GM21576 (cell line): ENCODE data around the gene ARG1.

Experiments
- ATAC-seq: cut with Tn5 transposase; IDR thresholded peaks from one replicate; pipeline ENCODE4 v1.9.1; 2021; ENCODE audit warnings: mild to moderate bottlenecking, moderate library complexity; ENCODE audit not compliant: unreplicated experiment

ARG1 gene

GRCh38 chr6:131581523-131581922 lies 8.5 kb downstream of the ARG1 start:
- no peak for ATAC-seq

DNA sequence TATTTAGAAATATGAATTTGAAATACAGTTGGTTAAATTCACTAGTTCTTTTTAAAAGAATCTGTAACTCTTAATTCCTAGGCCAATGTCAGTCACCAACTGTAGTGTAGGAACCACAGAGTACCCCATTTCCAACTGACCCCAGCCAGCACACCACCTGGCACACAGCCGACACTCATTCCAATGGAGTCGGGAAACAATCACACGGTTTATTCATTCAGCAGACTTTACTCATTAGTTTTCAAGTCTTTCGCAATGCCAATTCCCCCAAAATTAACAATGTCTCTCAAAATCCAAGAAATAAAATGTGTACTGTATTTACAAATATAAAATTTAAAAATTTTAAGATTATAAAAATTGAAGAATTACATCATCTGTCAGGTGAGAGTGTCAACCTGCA lies 13.5 kb downstream of the ARG1 start:
- no peak for ATAC-seq

- ATAC-seq = no peak
These were observed 14.9 kb downstream of the ARG1 start for GRCh38 chr6:131587909-131588308.

DNA sequence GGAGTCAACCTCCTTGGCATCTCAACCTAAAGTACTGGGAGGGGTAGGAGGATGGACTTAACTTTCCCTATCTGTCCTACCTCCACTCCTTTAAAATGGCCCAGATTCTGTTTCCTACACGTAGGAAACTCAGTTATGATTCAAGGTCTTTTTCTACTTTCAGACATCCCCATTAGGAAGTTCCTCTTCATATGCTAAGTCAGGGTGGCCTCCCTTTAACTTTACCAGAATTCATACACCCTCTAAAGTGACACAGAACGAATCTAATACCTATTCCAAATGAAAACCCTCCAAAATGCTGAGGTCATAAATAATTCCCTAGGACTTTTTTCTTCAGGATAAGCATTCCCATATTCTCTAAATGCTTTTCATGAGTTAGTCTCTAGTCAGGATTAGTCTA lies 15.6 kb downstream of the ARG1 start:
- ATAC-seq = no peak

- no peak for ATAC-seq
These were observed 19.9 kb downstream of the ARG1 start for GRCh38 chr6:131592935-131593334.

DNA sequence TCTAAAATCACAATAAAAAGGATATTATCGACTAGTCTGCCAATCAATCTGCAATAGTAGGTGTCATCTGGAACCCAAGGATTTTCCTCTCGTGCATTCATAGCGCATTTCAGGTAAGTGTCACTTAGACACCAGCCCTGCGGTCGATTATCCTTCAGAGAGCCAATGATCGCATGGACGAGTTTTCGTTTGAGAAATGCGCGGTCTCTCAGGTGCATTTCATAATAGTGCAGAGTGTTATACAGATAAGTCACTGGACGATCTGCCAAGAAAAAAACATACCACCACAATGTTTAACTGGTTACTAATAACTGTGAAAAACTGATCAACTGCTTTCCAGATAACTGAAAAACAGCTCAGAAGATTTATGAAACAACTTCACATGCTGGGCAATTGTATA lies 21.0 kb downstream of the ARG1 start:
- no peak for ATAC-seq

DNA sequence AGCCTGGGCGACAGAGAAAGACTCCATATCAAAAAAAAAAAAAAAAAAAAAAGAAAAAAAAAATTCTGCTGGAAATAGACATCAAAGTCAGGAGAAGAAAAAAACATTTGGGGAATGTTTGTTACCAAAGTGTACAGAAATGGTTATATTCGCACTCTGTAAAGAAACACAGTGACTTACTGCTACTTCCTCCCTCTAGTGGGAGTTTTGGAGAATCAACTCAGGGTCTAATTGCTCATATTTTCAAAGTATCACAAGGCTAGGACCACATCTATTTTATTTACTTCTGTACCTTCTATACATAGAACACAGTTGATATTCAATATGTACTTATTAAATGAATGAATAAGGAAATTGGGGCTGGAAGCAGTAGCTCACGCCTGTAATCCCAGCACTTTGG lies 24.4 kb downstream of the ARG1 start:
- no peak for ATAC-seq

DNA sequence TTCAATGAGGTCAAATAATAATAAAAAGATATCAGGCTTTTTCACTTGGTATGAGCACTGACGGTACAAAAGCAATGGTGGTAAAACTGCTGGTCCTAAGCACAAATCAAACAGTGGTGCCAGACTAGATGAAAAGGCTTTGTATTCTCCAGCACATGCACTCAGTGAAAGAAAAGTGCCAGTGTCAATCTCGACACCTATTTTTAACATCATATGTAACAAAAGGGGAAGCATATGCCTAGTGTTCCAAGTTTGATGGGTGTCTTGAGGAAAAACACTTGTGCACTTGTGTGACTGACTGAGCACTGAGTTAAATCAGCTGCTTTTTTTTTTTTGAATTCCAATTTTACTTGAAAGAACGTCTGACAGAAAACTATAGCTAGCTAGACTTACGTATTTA lies 27.7 kb downstream of the ARG1 start:
- no peak for ATAC-seq

DNA sequence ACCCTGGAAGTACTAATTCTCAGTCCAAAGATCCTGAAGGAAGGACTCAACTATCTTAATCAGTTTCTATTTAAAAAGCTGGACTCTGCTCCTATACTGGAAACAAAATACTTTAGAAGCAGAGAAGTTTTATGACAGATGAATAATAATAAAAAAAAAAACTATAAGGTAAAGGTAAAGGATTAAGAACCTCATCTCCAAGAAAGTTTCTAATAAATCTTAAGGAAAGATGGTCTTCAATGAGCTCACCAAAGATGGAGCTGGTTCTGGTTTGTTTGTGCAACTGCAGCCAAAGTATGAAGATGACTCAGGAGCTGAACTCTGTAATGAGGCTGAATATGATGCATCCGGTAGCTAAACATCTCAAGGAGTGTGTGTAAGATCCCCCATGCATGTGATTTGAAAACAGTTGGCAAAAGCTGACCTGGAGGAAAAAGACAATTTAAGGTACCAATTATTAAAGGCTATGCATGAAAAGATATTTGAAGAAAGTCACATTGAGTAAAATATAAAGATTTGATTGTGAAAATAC lies 29.8 kb downstream of the ARG1 start:
- no peak for ATAC-seq

DNA sequence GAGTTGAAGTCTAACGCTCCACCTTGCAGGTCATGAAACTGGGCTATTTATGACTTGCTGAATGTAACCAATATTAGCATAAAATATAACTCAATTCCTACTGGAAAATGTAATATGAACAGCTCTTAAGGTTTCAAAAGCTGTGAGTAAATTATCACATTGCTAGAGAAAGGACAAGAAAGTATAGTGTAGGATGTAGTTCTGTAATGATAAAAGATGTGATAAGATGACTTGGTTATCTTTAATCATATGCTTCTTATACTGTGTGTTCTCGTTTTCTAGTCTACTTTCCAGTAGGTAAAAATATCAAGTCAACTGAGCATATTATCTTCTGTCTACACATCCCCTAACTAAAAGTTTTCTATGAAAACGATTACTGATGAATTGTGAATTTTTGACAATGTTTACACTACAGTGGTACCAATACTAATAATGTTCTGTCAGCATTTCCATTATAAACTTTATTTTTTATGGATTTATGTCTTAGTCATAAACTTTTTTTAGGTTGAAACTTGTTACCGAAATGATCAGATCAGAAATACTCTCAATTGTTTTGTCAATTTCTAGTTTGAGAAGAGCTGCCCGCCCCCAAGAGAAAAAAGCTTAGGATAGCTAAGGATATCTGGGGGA lies 40.4 kb downstream of the ARG1 start:
- no peak for ATAC-seq

DNA sequence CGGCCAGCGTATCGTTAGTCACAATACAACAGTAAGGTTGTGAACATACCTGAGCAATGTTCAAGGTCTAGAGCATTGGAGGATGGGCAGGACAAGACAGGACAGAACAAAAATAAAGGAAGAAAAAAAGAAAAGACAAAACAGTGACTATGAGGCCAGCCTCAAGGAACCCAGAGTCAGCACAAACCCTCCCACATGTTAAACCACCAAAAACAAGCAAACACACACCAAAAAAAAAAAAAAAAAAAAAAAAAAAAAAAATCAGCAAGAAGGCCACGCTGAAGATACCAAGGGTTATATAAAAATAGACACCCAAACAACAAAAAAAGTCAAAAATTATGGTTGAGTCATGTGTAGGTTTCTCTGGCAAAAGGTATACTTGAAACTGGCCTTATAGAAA lies 42.2 kb downstream of the ARG1 start:
- no peak for ATAC-seq

GRCh38 chr6:131627724-131628682 lies 55.0 kb downstream of the ARG1 start, which contains the start of gene MED23:
Gene MED23 (minus strand): TSS chr6:131628242. CDS start chr6:131628049, 193 bp downstream.
- ATAC-seq = peak; percentile 98

DNA sequence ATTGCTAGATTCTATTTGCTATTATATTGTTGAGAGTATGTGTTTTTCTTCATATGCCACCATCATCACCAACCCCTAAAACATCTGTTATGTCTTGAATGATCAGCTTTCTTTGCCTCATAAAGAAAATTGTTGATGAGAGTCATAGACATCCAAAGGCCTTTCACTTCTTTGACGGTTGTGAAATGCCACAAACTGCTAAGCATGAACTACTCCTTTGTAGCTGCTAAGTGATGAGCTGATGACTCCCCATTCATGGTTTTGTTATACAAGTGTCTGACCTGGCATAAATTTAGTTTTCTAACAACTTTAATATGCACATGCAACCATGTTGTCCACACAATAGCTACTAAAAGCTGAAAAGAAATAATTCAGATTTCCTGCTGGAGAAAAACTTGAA lies 55.7 kb downstream of the ARG1 start:
- no peak for ATAC-seq

GRCh38 chr6:131629651-131630050 lies 56.6 kb downstream of the ARG1 start:
- no peak for ATAC-seq

DNA sequence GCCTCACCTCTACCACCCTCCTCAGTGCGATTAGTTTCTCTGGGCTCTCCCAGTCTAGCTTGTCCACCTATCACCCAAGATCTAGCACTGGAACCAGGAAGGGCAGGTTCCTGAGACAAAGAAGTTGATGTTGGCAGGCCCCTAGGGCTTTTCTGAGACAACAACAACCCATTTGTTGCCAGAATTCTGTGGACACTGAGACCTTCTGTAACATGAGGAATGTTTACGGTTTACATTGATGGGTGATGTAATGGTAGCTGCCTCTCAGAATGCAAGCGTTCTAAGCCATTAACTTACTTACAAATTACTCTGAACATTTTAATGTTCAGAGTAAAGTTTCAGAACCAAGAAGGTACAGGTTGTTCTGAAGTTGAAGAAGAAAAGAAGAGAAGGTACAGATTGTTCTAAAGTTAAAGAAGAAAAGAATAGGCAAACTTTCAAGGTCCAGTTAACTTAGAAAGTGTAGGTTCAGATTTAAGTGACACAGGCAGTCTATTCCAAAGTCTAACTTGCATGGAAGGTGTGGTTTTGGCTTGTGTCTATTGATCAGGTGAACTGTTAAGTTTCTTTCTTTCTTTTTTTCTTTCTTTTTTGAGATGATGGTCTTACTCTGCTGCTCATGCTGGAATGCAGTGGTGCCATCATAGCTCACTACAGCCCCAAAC lies 58.7 kb downstream of the ARG1 start:
- no peak for ATAC-seq
